HepG2 (cell line): ENCODE results near the gene GADD45GIP1. TPM values are rescaled to one million over a fixed set of nuclear protein-coding genes. Genes with fewer than 3 reads are reported as not detected.
A peak's percentile ranks its signal among the peaks of the same experiment; 100 is the strongest.

Experiments used
- ARHGAP35 ChIP-seq: sonication (generic); formaldehyde crosslinking; IDR thresholded peaks from 2 replicates; pipeline ENCODE4 v1.9.0; 2022; ENCODE audit warnings: mild to moderate bottlenecking, inconsistent platforms, moderate library complexity, missing genetic modification reagents, borderline replicate concordance
- ATRX ChIP-seq: sonication (generic); formaldehyde crosslinking; IDR thresholded peaks from 2 replicates; pipeline ENCODE4 v1.4.0; 2020; ENCODE audit warnings: missing genetic modification reagents, borderline replicate concordance
- IRF9 ChIP-seq: sonication (generic); formaldehyde crosslinking; IDR thresholded peaks from 2 replicates; pipeline ENCODE4 v1.8.0; 2022; ENCODE audit warnings: missing genetic modification reagents, mild to moderate bottlenecking, borderline replicate concordance
- NFAT5 ChIP-seq: sonication (generic); formaldehyde crosslinking; IDR thresholded peaks from 2 replicates; pipeline ENCODE4 v1.4.0; 2020; ENCODE audit warnings: missing genetic modification reagents
- PPARG ChIP-seq: conservative IDR thresholded peaks from 2 replicates; pipeline ENCODE4 v1.6.1; 2016; ENCODE audit warnings: missing biosample characterization, missing genetic modification reagents
- RNF219 ChIP-seq: sonication (generic); formaldehyde crosslinking; IDR thresholded peaks from 2 replicates; pipeline ENCODE4 v1.5.0; 2020; ENCODE audit warnings: mild to moderate bottlenecking, missing genetic modification reagents
- YEATS4 ChIP-seq: sonication (generic); formaldehyde crosslinking; IDR thresholded peaks from 2 replicates; pipeline ENCODE4 v1.4.0; 2020; ENCODE audit warnings: missing genetic modification reagents, borderline replicate concordance
- polyA plus RNA-seq, 8 experiments: library from polyadenylated mRNA; depleted of rRNA in 3 of 8; stranded (reverse) in 7 of 8; unstranded in 1 of 8; fragments of >200 nt; fragmentation: Illumina TruSeq in 4 of 8; extraction: Trizol in 4 of 8; gene quantifications; 2 replicates each; pipeline versions ENCODE4 v1.2.1 to v1.2.3, GENCODE V29; 2011 to 2016; ENCODE audit warnings: low read depth in 4 of 8, missing spikeins in 1 of 8, mixed read lengths in 1 of 8; ENCODE audit not compliant: insufficient read depth in 1 of 8
- total RNA-seq, 5 experiments: library from RNA; depleted of rRNA; stranded (reverse); fragments of >200 nt; fragmentation: Illumina TruSeq; extraction: Trizol; gene quantifications; 2 replicates each; pipeline ENCODE4 v1.2.3, GENCODE V29; 2016; ENCODE audit warnings: low read depth in 1 of 5
- TF ChIP-seq, protein P1 (sequence below): sonication (generic); formaldehyde crosslinking; IDR thresholded peaks from 2 replicates; pipeline ENCODE4 v1.8.1; 2023; ENCODE audit warnings: mild to moderate bottlenecking, missing genetic modification reagents
- TF ChIP-seq, protein P2 (sequence below): sonication (generic); formaldehyde crosslinking; IDR thresholded peaks from 2 replicates; pipeline ENCODE4 v1.5.0; 2020; ENCODE audit warnings: mild to moderate bottlenecking, missing genetic modification reagents, moderate library complexity
- TF ChIP-seq, protein P3 (sequence below): sonication (generic); formaldehyde crosslinking; IDR thresholded peaks from 2 replicates; pipeline ENCODE4 v1.5.1; 2020; ENCODE audit warnings: mild to moderate bottlenecking, moderate library complexity, missing genetic modification reagents

The GADD45GIP1 gene
- total and polyA plus RNA-seq, 2 of the 13 experiments (the other 11 are each of a cell fraction or from before 2014, with no cell fraction given) = 24.6 to 30.7 TPM

GRCh38 chr19:12996406-12997094 lies 39.5 kb upstream of the GADD45GIP1 start (continued):
- TF ChIP-seq PPARG (CRISPR knock-in tag) = no peak
- TF ChIP-seq ARHGAP35 (CRISPR knock-in tag) = peak; percentile 77; the same call in 1 of the 2 replicates
- TF ChIP-seq, protein P1, sequence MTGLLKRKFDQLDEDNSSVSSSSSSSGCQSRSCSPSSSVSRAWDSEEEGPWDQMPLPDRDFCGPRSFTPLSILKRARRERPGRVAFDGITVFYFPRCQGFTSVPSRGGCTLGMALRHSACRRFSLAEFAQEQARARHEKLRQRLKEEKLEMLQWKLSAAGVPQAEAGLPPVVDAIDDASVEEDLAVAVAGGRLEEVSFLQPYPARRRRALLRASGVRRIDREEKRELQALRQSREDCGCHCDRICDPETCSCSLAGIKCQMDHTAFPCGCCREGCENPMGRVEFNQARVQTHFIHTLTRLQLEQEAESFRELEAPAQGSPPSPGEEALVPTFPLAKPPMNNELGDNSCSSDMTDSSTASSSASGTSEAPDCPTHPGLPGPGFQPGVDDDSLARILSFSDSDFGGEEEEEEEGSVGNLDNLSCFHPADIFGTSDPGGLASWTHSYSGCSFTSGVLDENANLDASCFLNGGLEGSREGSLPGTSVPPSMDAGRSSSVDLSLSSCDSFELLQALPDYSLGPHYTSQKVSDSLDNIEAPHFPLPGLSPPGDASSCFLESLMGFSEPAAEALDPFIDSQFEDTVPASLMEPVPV (CRISPR knock-in tag) = 0 out of 2 replicates have a peak, but pooled peaks have one; percentile 43
- TF ChIP-seq, protein P2, sequence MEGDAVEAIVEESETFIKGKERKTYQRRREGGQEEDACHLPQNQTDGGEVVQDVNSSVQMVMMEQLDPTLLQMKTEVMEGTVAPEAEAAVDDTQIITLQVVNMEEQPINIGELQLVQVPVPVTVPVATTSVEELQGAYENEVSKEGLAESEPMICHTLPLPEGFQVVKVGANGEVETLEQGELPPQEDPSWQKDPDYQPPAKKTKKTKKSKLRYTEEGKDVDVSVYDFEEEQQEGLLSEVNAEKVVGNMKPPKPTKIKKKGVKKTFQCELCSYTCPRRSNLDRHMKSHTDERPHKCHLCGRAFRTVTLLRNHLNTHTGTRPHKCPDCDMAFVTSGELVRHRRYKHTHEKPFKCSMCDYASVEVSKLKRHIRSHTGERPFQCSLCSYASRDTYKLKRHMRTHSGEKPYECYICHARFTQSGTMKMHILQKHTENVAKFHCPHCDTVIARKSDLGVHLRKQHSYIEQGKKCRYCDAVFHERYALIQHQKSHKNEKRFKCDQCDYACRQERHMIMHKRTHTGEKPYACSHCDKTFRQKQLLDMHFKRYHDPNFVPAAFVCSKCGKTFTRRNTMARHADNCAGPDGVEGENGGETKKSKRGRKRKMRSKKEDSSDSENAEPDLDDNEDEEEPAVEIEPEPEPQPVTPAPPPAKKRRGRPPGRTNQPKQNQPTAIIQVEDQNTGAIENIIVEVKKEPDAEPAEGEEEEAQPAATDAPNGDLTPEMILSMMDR = peak; percentile 77
- peak; percentile 35; the same call in 1 of the 2 replicates for TF ChIP-seq YEATS4 (CRISPR knock-in tag)
- no peak for TF ChIP-seq ATRX (CRISPR knock-in tag)
- TF ChIP-seq RNF219 = no peak
- peak; percentile 57; the same call in 1 of the 2 replicates for TF ChIP-seq IRF9 (CRISPR knock-in tag)
- TF ChIP-seq, protein P3, sequence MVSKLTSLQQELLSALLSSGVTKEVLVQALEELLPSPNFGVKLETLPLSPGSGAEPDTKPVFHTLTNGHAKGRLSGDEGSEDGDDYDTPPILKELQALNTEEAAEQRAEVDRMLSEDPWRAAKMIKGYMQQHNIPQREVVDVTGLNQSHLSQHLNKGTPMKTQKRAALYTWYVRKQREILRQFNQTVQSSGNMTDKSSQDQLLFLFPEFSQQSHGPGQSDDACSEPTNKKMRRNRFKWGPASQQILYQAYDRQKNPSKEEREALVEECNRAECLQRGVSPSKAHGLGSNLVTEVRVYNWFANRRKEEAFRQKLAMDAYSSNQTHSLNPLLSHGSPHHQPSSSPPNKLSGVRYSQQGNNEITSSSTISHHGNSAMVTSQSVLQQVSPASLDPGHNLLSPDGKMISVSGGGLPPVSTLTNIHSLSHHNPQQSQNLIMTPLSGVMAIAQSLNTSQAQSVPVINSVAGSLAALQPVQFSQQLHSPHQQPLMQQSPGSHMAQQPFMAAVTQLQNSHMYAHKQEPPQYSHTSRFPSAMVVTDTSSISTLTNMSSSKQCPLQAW (CRISPR knock-in tag) = 0 out of 2 replicates have a peak, but pooled peaks have one; percentile 9
- no peak for TF ChIP-seq NFAT5 (CRISPR knock-in tag)
